Esophagus squamous epithelium (tissue), 5 donors: ENCODE data around the gene LMO2. TPM values are rescaled to one million over a fixed set of nuclear protein-coding genes. Genes with fewer than 3 reads are reported as not detected.
"Not testable (repeated sequence)": the region's sequence is repeated elsewhere in the genome, so short reads cannot be mapped to it uniquely, and the experiment has no call there.

Experiments
- DNase-seq: peaks from one replicate; lab custom pipeline; 2025; lab: John Stamatoyannopoulos, UW
- H3K27ac ChIP-seq, 4 donors: fragments of 200-600 bp; sonication (generic); one replicate each; pipeline ENCODE4 v1.5.1; 2016 to 2019; ENCODE audit warnings: mild to moderate bottlenecking in 1 of 4
- H3K27me3 ChIP-seq, 4 donors: fragments of 200-600 bp; sonication (generic); 1 replicate in 3 of 4; 2 replicates in 1 of 4; pipeline versions ENCODE4 v1.5.1 to v1.6.0; 2017 to 2021; ENCODE audit warnings: antibody characterized with exemption in 1 of 4
- H3K36me3 ChIP-seq, 3 donors: fragments of 200-600 bp; sonication (generic); one replicate each; pipeline ENCODE4 v1.5.1; 2016 to 2019
- H3K4me1 ChIP-seq, 3 donors: fragments of 200-600 bp; sonication (generic); one replicate each; pipeline ENCODE4 v1.5.1; 2017 to 2019
- H3K4me3 ChIP-seq, 4 donors: fragments of 200-600 bp; sonication (generic); 1 replicate in 3 of 4; 2 replicates in 1 of 4; pipeline ENCODE4 v1.5.1; 2016 to 2019; ENCODE audit warnings: mild to moderate bottlenecking in 2 of 4, moderate library complexity in 1 of 4
- H3K9me3 ChIP-seq, 3 donors: fragments of 200-600 bp; sonication (generic); one replicate each; pipeline ENCODE4 v1.5.1; 2016 to 2019
- POLR2A ChIP-seq, 4 donors: fragments of 450-650 bp; IDR thresholded peaks; one replicate each; pipeline ENCODE4 v1.6.1; 2017; ENCODE audit warnings: antibody characterized with exemption in 4 of 4, mild to moderate bottlenecking in 4 of 4, moderate library complexity in 3 of 4
- WGBS, 2 donors: methylation state at CpG; one replicate each; pipeline ENCODE4 v1.1.5; 2018; 5-methylcytosine and 5-hydroxymethylcytosine counted together
- intact Hi-C: fragments of 100-400 bp; cut with DNase I; formaldehyde crosslinking; loops from one replicate; pipeline ENCODE4 v1.15.0; 2022
- total RNA-seq, 4 donors: library from RNA; depleted of rRNA; stranded (reverse); fragments of >200 nt; gene quantifications; one replicate each; pipeline ENCODE4 v1.1.0, GENCODE V29; 2016
- TF ChIP-seq, protein P1 (sequence below), 6 experiments: fragments of 450-650 bp in 4 of 6; fragments of 200-600 bp in 2 of 6; sonication (generic) in 2 of 6; IDR thresholded peaks; one replicate each; pipeline ENCODE4 v1.5.1; 2016 to 2019; ENCODE audit warnings: antibody characterized with exemption in 6 of 6, mild to moderate bottlenecking in 4 of 6, moderate library complexity in 4 of 6
- donor health status: DM: yes; HTN: yes; CAD: no.

LMO2 gene
- total RNA-seq, 4 donors from 2014 or later = 7.0 to 18.9 (median 13.3) TPM

DNA sequence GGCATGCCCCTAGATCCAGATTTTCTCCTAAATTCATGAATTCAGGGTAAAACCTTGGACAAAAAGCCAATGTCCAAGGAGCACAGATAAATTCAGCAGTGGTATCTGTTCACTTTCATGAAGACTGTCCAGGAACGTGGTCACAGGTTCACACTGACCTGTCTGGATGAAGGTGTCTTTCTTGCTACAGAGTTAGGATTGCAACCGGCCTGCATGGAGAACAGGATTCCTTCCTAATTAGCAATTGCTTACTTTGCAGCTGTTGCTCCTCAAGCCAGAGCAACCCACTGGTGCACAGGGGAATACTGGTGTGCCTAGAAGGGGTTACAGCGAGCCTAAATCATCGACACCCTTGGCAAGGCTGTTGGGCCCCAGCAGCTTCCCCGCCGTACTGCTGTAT, 47.6 kb downstream of the LMO2 start:
- TF ChIP-seq, protein P1, sequence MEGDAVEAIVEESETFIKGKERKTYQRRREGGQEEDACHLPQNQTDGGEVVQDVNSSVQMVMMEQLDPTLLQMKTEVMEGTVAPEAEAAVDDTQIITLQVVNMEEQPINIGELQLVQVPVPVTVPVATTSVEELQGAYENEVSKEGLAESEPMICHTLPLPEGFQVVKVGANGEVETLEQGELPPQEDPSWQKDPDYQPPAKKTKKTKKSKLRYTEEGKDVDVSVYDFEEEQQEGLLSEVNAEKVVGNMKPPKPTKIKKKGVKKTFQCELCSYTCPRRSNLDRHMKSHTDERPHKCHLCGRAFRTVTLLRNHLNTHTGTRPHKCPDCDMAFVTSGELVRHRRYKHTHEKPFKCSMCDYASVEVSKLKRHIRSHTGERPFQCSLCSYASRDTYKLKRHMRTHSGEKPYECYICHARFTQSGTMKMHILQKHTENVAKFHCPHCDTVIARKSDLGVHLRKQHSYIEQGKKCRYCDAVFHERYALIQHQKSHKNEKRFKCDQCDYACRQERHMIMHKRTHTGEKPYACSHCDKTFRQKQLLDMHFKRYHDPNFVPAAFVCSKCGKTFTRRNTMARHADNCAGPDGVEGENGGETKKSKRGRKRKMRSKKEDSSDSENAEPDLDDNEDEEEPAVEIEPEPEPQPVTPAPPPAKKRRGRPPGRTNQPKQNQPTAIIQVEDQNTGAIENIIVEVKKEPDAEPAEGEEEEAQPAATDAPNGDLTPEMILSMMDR (IDR thresholded peaks at IDR 0.05) = no peak
- no peak for TF ChIP-seq POLR2A (IDR thresholded peaks at IDR 0.05)
- 80 to 88% methylated on average over 3 to 4 of the region's 6 CpGs for WGBS, 2 donors
- intact Hi-C loops = no loop called here

DNA sequence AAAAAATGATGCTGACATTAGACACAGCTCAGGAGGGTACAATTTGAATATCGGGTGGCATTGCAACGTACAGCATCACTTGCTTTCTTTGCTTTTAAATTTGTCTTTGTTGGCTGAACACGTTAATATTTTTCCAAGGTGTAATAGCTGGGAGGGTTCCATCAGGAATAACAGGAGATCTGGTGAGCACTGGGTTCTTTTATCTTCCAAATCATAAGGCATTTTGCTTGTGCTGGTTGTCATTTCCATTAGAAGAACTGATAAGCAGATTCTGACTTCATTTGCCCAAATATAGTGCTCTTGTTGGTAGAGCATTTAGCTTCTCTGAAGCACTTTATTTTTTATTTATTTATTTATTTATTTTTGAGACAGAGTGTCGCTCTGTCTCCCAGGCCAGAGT, 48.9 kb downstream of the LMO2 start:
- peaks cover 0 to 48% (median 0%) of the 10 kb centered on the region in 4 donors for H3K27me3 ChIP-seq
- H3K4me3 ChIP-seq = no peak overlapping the region
- H3K4me1 ChIP-seq = no peaks in the 10 kb centered on the region
- 76 to 78% methylated on average over 4 of the region's 4 CpGs for WGBS, 2 donors
- TF ChIP-seq, protein P1 (IDR thresholded peaks at IDR 0.05) = no peak
- TF ChIP-seq POLR2A (IDR thresholded peaks at IDR 0.05) = no peak
- H3K9me3 ChIP-seq = no peaks in the 10 kb centered on the region
- no peak overlapping the region for H3K27ac ChIP-seq
- intact Hi-C loops = no loop called here
- no peak for DNase-seq
- no peaks in the 10 kb centered on the region for H3K36me3 ChIP-seq

More for the DNA sequence above, 47.6 kb downstream of the LMO2 start:
- DNase-seq = no peak
- H3K4me1 ChIP-seq = no peaks in the 10 kb centered on the region
- H3K4me3 ChIP-seq = no peak overlapping the region
- no peaks in the 10 kb centered on the region for H3K36me3 ChIP-seq
- peaks cover 0 to 53% (median 0%) of the 10 kb centered on the region in 4 donors for H3K27me3 ChIP-seq
- H3K9me3 ChIP-seq = no peaks in the 10 kb centered on the region
- H3K27ac ChIP-seq = no peak overlapping the region

DNA sequence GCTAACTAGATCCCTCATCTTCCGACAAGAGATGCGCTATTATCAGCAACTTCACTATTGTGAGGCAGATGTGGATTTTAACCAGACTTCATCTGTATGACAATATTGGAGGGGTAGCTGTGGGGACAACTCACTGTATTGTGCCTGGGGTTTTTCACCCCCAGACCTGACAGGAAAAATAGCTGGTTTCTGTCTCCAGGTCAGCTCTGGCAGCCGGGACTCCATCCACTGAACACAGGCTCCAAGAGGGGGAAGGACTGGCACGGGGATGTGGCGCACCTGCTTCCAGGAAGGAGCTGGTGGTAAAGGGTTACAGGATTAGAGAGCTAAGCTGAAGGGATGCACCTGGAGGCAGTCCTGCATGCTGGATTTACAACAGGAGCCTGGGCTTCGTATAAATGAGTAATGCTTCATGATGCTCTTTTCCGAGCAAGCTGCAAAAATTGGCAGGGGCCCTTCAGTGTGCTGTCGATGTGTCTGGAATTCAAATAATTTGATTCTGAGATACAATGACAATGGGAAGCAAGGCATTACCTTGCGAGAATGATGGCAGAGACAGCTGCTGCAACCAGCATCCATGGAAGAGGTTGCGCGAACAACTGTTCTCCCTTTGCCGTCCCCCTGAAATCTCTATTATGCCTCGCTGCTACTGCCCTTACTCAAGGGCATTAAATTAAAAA, 49.5 kb downstream of the LMO2 start:
- intact Hi-C loops = no loop called here
- WGBS, 2 donors = 69 to 79% methylated on average over 10 to 13 of the region's 13 CpGs
- no peak overlapping the region for H3K4me3 ChIP-seq
- H3K4me1 ChIP-seq = no peaks in the 10 kb centered on the region
- DNase-seq = no peak
- no peaks in the 10 kb centered on the region for H3K36me3 ChIP-seq
- no peaks in the 10 kb centered on the region for H3K9me3 ChIP-seq
- no peak overlapping the region for H3K27ac ChIP-seq
- TF ChIP-seq POLR2A (IDR thresholded peaks at IDR 0.05) = no peak
- TF ChIP-seq, protein P1 (IDR thresholded peaks at IDR 0.05) = no peak
- H3K27me3 ChIP-seq = peaks cover 0 to 41% (median 0%) of the 10 kb centered on the region in 4 donors

DNA sequence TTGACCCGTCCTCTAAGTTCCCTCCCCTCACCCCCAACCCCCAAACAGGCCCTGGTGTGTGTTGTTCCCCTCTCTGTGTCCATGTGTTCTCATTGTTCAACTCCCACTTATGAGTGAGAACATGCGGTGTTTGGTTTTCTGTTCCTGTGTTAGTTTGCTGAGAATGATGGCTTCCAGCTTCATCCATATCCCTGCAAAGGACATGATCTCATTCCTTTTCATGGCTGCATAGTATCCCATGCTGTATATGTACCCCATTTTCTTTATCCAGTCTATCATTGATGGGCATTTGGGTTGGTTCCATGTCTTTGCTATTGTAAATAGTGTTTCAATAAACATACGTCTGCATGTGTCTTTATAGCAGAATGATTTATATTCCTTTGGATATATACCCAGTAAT, 53.6 kb downstream of the LMO2 start:
- intact Hi-C loops, H3K27ac ChIP-seq, H3K4me1 ChIP-seq, H3K4me3 ChIP-seq, DNase-seq, H3K36me3 ChIP-seq, H3K9me3 ChIP-seq: not testable (repeated sequence)
- H3K27me3 ChIP-seq = peaks cover 0 to 42% (median 0%) of the 10 kb centered on the region in 4 donors
- 51 to 70% methylated on average over 3 of the region's 3 CpGs for WGBS, 2 donors

DNA sequence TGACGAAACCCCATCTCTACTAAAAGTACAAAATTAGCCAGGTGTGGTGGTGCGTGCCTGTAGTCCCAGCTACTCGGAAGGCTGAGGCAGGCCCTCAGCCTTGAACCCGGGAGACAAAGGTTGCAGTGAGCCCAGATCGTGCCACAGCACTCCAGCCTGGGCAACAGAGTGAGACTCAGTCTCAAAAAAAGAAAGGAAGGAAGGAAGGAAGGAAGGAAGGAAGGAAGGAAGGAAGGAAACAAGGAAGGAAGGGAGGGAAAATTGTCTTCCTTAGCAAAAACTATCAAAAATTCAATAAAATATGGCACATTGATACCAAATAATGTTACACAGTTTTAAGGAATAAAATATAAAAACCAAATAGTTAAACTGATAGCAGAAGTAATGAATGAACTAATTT, 54.5 kb downstream of the LMO2 start:
- 75 to 83% methylated on average over 4 of the region's 5 CpGs for WGBS, 2 donors
- DNase-seq, H3K27ac ChIP-seq, H3K4me1 ChIP-seq, H3K36me3 ChIP-seq, H3K9me3 ChIP-seq, H3K4me3 ChIP-seq, intact Hi-C loops: not testable (repeated sequence)
- peaks cover 0 to 47% (median 0%) of the 10 kb centered on the region in 4 donors for H3K27me3 ChIP-seq

DNA sequence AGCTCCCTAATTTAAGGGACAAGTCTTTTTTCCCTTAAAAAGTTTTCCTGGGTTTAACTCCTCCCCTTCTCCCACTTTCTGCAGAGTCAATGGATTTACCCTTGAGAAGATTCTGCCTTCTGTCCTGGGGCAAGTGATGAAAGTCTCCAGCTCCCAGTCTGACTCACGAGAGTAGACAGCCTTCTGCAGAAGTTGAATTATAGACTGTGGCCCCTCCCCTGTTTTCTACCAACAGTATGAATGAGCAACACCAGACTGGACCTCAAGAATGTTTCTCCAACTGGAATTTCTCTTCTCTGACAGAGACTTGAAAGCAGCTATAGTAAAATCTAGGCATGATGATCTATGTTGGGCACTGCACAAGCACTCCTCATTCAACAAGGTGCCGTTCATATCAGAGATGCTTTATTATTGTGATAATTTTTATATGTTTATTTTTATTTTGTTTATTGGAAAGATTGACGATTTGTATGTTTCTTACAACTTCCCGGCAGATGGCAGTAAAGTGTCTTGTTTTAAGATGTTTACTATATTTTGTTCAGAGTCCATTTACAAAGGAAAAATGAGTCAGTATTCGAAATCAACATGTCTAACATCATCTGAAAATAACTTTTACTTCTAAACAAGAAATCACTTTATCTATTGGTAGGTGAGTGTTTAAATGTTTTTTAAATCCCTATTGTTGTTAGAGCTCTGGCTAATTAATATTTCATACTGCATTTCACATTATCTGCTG, 56.6 kb downstream of the LMO2 start:
- no peaks in the 10 kb centered on the region for H3K9me3 ChIP-seq

More for the DNA sequence above, 56.6 kb downstream of the LMO2 start:
- WGBS, 2 donors = 15 to 26% methylated on average over 5 of the region's 5 CpGs
- no peak overlapping the region for H3K4me3 ChIP-seq
- TF ChIP-seq, protein P1 (IDR thresholded peaks at IDR 0.05) = peak in 3 of 6 experiments; percentile 19 to 30 (median 29)
- no peak for TF ChIP-seq POLR2A (IDR thresholded peaks at IDR 0.05)
- no peak for DNase-seq
- H3K36me3 ChIP-seq = no peaks in the 10 kb centered on the region
- peaks cover 0 to 51% (median 0%) of the 10 kb centered on the region in 4 donors for H3K27me3 ChIP-seq
- H3K27ac ChIP-seq = no peak overlapping the region
- no peaks in the 10 kb centered on the region for H3K4me1 ChIP-seq
- intact Hi-C loops = no loop called here
